ENCODE measurements around the gene NEK7. TPM values are rescaled to one million over a fixed set of nuclear protein-coding genes. Genes with fewer than 3 reads are reported as not detected.

The NEK7 gene
- total and polyA plus RNA-seq, 2 donors (not counting 1 experiment from before 2014, with no cell fraction given) = 8.1 to 75.4 TPM

DNA sequence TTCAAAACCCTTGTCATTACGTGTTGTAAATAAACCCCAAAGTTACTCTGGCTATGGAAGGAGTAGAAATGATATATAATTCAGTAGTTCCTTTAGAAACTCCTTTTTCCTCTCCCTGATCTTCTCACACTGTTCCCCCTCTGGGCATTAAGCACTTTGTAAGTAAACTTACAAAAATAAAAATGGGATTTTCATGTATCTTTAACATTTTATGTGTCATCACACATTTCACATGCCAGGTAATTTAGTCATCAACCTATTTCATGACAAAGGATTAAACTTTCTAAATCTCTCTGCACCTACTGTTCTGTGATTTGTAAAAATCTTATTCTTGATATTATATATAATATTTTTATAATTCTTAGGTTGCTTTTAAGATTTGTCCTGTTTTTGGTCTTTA is 176.9 kb downstream of the NEK7 start:
- Histone ChIP-seq H3K9me3 (ENCODE audit: control extremely low read depth in 1 of 3, control insufficient read depth in 2 of 3, insufficient read depth in 1 of 3, low read length in 2 of 3) (peaks cover 0 to 3% (median 0%) of the 10 kb centered on the region in 3 donors), H3K27me3 (replicated peaks in 1 of 4; ENCODE audit: control extremely low read depth in 1 of 4, control insufficient read depth in 3 of 4, insufficient read depth in 4 of 4, low read length in 3 of 4) (no peaks in the 10 kb centered on the region), H3K4me3 (ENCODE audit: control extremely low read depth in 1 of 5, extremely low read depth in 1 of 5, insufficient read depth in 1 of 5, low read depth in 2 of 5, low read length in 4 of 5) (no peak overlapping the region), H3K4me2 (replicated peaks; ENCODE audit: low read depth, low read length, poor library complexity, severe bottlenecking) (no peak overlapping the region), H3K4me1 (ENCODE audit: control insufficient read depth in 2 of 2, insufficient read depth in 2 of 2, low read length in 2 of 2) (no peaks in the 10 kb centered on the region), H3K9ac (ENCODE audit: low read length) (no peak overlapping the region), H3K79me2 (ENCODE audit: control insufficient read depth, insufficient read depth, low read length) (no peaks in the 10 kb centered on the region), H4K20me1 (ENCODE audit: control insufficient read depth, insufficient read depth, low read length, poor library complexity, severe bottlenecking) (no peaks in the 10 kb centered on the region), H3K36me3 (replicated peaks in 1 of 2; ENCODE audit: control extremely low read depth in 1 of 2, control insufficient read depth in 1 of 2, extremely low read depth in 1 of 2, insufficient read depth in 2 of 2, low read length in 1 of 2) (no peaks in the 10 kb centered on the region), H3K27ac (ENCODE audit: low read length in 2 of 2) (no peak overlapping the region), H2AFZ (ENCODE audit: insufficient read depth, low read depth, low read length, poor library complexity, severe bottlenecking) (no peak overlapping the region)
- no peak for TF ChIP-seq EZH2 (IDR thresholded peaks at IDR 0.05; ENCODE audit: borderline replicate concordance, insufficient read depth, low read depth, low read length, poor library complexity, severe bottlenecking)
- TF ChIP-seq, protein P1, sequence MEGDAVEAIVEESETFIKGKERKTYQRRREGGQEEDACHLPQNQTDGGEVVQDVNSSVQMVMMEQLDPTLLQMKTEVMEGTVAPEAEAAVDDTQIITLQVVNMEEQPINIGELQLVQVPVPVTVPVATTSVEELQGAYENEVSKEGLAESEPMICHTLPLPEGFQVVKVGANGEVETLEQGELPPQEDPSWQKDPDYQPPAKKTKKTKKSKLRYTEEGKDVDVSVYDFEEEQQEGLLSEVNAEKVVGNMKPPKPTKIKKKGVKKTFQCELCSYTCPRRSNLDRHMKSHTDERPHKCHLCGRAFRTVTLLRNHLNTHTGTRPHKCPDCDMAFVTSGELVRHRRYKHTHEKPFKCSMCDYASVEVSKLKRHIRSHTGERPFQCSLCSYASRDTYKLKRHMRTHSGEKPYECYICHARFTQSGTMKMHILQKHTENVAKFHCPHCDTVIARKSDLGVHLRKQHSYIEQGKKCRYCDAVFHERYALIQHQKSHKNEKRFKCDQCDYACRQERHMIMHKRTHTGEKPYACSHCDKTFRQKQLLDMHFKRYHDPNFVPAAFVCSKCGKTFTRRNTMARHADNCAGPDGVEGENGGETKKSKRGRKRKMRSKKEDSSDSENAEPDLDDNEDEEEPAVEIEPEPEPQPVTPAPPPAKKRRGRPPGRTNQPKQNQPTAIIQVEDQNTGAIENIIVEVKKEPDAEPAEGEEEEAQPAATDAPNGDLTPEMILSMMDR (IDR thresholded peaks at IDR 0.05) = no peak
- H3K4me1 Mint-ChIP-seq = no peaks in the 10 kb centered on the region
- DNase-seq = no peak
- H3K27me3 Mint-ChIP-seq = peaks cover 11% of the 10 kb centered on the region
- no CpG with 5 or more reads among the region's 1 CpG for WGBS (ENCODE audit: insufficient coverage)
- ChIA-PET POLR2A (no interaction called here), CTCF (no interaction called here)
- intact Hi-C loops (cut with micrococcal nuclease) = no loop called here
- peaks cover 4% of the 10 kb centered on the region for H3K9me3 Mint-ChIP-seq (ENCODE audit: insufficient read depth)
- no peak overlapping the region for H3K27ac Mint-ChIP-seq
- no peak overlapping the region for H3K4me3 Mint-ChIP-seq
- ATAC-seq (ENCODE audit: low read depth) = no peak

DNA sequence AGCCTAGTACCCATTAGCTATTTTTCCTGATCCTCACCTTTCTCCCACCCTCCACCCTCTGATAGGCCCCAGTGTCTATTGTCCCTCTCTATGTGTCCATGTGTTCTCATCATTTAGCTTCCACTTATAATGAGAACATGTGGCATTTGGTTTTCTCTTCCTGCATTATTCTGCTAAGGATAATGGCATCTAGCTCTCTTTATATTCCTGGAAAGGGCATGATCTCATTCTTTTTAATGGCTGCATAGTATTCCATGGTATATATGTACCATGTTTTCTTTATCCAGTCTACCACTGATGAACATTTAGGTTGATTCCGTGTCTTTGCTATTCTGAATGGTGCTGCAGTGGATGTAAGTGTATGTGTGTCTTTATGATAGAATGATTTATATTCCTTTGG is 178.9 kb downstream of the NEK7 start:
- CTCF ChIA-PET = no interaction called here
- TF ChIP-seq, protein P1 (IDR thresholded peaks at IDR 0.05) = no peak
- no peak for TF ChIP-seq EZH2 (IDR thresholded peaks at IDR 0.05; ENCODE audit: borderline replicate concordance, insufficient read depth, low read depth, low read length, poor library complexity, severe bottlenecking)
- no peak overlapping the region for H3K9ac ChIP-seq (ENCODE audit: low read length)
- no peaks in the 10 kb centered on the region for H3K4me1 ChIP-seq (ENCODE audit: control insufficient read depth in 2 of 2, insufficient read depth in 2 of 2, low read length in 2 of 2)
- no peaks in the 10 kb centered on the region for H4K20me1 ChIP-seq (ENCODE audit: control insufficient read depth, insufficient read depth, low read length, poor library complexity, severe bottlenecking)
- no peaks in the 10 kb centered on the region for H3K36me3 ChIP-seq (replicated peaks in 1 of 2; ENCODE audit: control extremely low read depth in 1 of 2, control insufficient read depth in 1 of 2, extremely low read depth in 1 of 2, insufficient read depth in 2 of 2, low read length in 1 of 2)
- peaks cover 11% of the 10 kb centered on the region for H3K27me3 Mint-ChIP-seq
- H3K27ac ChIP-seq (ENCODE audit: low read length in 2 of 2) = no peak overlapping the region
- POLR2A ChIA-PET = no interaction called here
- H3K79me2 ChIP-seq (ENCODE audit: control insufficient read depth, insufficient read depth, low read length) = no peaks in the 10 kb centered on the region
- H3K27ac Mint-ChIP-seq = no peak overlapping the region
- H3K4me1 Mint-ChIP-seq = no peaks in the 10 kb centered on the region
- H3K9me3 Mint-ChIP-seq (ENCODE audit: insufficient read depth) = peaks cover 4% of the 10 kb centered on the region
- ATAC-seq (ENCODE audit: low read depth) = no peak
- H3K4me3 Mint-ChIP-seq = no peak overlapping the region
- no peaks in the 10 kb centered on the region for H3K9me3 ChIP-seq (ENCODE audit: control extremely low read depth in 1 of 3, control insufficient read depth in 2 of 3, insufficient read depth in 1 of 3, low read length in 2 of 3)
- intact Hi-C loops (cut with micrococcal nuclease) = no loop called here
- no peak overlapping the region for H2AFZ ChIP-seq (ENCODE audit: insufficient read depth, low read depth, low read length, poor library complexity, severe bottlenecking)
- H3K27me3 ChIP-seq (replicated peaks in 1 of 4; ENCODE audit: control extremely low read depth in 1 of 4, control insufficient read depth in 3 of 4, insufficient read depth in 4 of 4, low read length in 3 of 4) = no peaks in the 10 kb centered on the region
- H3K4me3 ChIP-seq (ENCODE audit: control extremely low read depth in 1 of 5, extremely low read depth in 1 of 5, insufficient read depth in 1 of 5, low read depth in 2 of 5, low read length in 4 of 5) = no peak overlapping the region
- 80% methylated on average over 1 of the region's 1 CpG for WGBS (ENCODE audit: insufficient coverage)
- no peak for DNase-seq
- H3K4me2 ChIP-seq (replicated peaks; ENCODE audit: low read depth, low read length, poor library complexity, severe bottlenecking) = no peak overlapping the region

Measured in B cell (primary cell).